ENCODE measurements around the gene TBC1D14. TPM values are rescaled to one million over a fixed set of nuclear protein-coding genes. Genes with fewer than 3 reads are reported as not detected.

Gene TBC1D14
- total and polyA plus RNA-seq, 2 of the 8 experiments (the other 6 are each of a cell fraction or from before 2014, with no cell fraction given), result 45.6 to 48.2 TPM

DNA sequence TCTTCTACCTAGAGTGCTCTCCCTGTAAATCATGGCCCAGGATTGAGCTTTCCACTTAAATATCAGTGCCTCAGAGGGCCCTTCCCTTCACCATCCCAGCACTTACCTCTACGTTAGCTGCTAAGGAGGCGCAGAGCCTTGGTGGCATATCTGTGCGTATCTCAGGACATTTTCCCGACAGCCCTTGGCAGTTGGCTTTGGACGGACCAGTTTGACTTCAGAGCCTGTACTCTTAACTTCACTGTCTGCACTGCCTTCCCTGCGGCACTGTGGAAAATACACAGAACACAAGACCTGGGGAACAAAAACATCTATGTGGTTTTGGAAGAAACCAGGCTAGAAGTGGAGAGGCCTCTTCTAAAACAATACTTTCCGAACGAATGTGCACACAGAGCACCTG lies 135.9 kb downstream of the TBC1D14 start (continued):
- no peak for TF ChIP-seq SAP30 (IDR thresholded peaks at IDR 0.05; ENCODE audit: insufficient read depth, insufficient replicate concordance, low read length)
- TF ChIP-seq KDM5A (IDR thresholded peaks at IDR 0.05; ENCODE audit: low read length), result no peak
- TF ChIP-seq BACH1 (IDR thresholded peaks at IDR 0.05; ENCODE audit: low read length), result no peak
